Measurements from ENCODE around the gene TTL. TPM values are rescaled to one million over a fixed set of nuclear protein-coding genes. Genes with fewer than 3 reads are reported as not detected.
"Not testable (repeated sequence)": the region's sequence is repeated elsewhere in the genome, so short reads cannot be mapped to it uniquely, and the experiment has no call there.

Gene TTL
- total RNA-seq, 1 experiment from 2014 or later, result 31.4 TPM

GRCh38 chr2:112520234-112520783 lies 38.4 kb downstream of the TTL start:
- Histone ChIP-seq H3K4me1 (ENCODE audit: insufficient read depth, low read length) (no peaks in the 10 kb centered on the region), H3K36me3 (ENCODE audit: low read depth, low read length) (peaks cover 23% of the 10 kb centered on the region), H3K9ac (ENCODE audit: low read length) (no peak overlapping the region), H3K79me2 (ENCODE audit: low read length) (no peaks in the 10 kb centered on the region), H3K9me3 (ENCODE audit: low read length) (no peaks in the 10 kb centered on the region), H3K4me2 (ENCODE audit: low read length) (no peak overlapping the region), H3K27ac (ENCODE audit: low read length) (no peak overlapping the region), H3K27me3 (ENCODE audit: low read length) (no peaks in the 10 kb centered on the region), H4K20me1 (ENCODE audit: low read length) (no peaks in the 10 kb centered on the region), H3K9me2 (replicated peaks; ENCODE audit: low read length) (no peaks in the 10 kb centered on the region), H3K4me3 (ENCODE audit: low read length) (no peak overlapping the region), H3F3A (ENCODE audit: low read length, unreplicated experiment) (no peaks in the 10 kb centered on the region), H2AFZ (ENCODE audit: low read length) (no peak overlapping the region)
- no peak for TF ChIP-seq EZH2phosphoT487 (IDR thresholded peaks at IDR 0.05; ENCODE audit: borderline replicate concordance, low read length)
- TF ChIP-seq CTCF (conservative IDR thresholded peaks at IDR 0.05; ENCODE audit: low read depth, low read length), result no peak
- no peak for TF ChIP-seq EZH2 (IDR thresholded peaks at IDR 0.05; ENCODE audit: low read length, unreplicated experiment)
- ChIA-PET POLR2A (ENCODE audit: unreplicated experiment) (no interaction called here), CTCF (no interaction called here)
- ATAC-seq, result no peak
- no peak for DNase-seq
- BruUV-seq (replicated peaks), result no TSS peak
- intact Hi-C loops (cut with micrococcal nuclease), result no loop called here

GRCh38 chr2:112523291-112523777 lies 41.4 kb downstream of the TTL start:
- H3K9me2 ChIP-seq (replicated peaks; ENCODE audit: low read length), result no peaks in the 10 kb centered on the region
- POLR2A ChIA-PET (ENCODE audit: unreplicated experiment), result no interaction called here
- H3K4me1 ChIP-seq (ENCODE audit: insufficient read depth, low read length), result no peaks in the 10 kb centered on the region
- no peaks in the 10 kb centered on the region for H3K27me3 ChIP-seq (ENCODE audit: low read length)
- H3K9me3 ChIP-seq (ENCODE audit: low read length), result no peaks in the 10 kb centered on the region
- no peak overlapping the region for H3K9ac ChIP-seq (ENCODE audit: low read length)
- TF ChIP-seq EZH2phosphoT487 (IDR thresholded peaks at IDR 0.05; ENCODE audit: borderline replicate concordance, low read length) (no peak), EZH2 (IDR thresholded peaks at IDR 0.05; ENCODE audit: low read length, unreplicated experiment) (no peak)
- no peak overlapping the region for H3K4me2 ChIP-seq (ENCODE audit: low read length)
- intact Hi-C loops (cut with micrococcal nuclease), result no loop called here
- H4K20me1 ChIP-seq (ENCODE audit: low read length), result no peaks in the 10 kb centered on the region
- no peak overlapping the region for H2AFZ ChIP-seq (ENCODE audit: low read length)
- no peak overlapping the region for H3K27ac ChIP-seq (ENCODE audit: low read length)
- peaks cover 21% of the 10 kb centered on the region for H3K36me3 ChIP-seq (ENCODE audit: low read depth, low read length)
- no peaks in the 10 kb centered on the region for H3F3A ChIP-seq (ENCODE audit: low read length, unreplicated experiment)
- DNase-seq, result no peak
- no peaks in the 10 kb centered on the region for H3K79me2 ChIP-seq (ENCODE audit: low read length)
- no peak overlapping the region for H3K4me3 ChIP-seq (ENCODE audit: low read length)
- CTCF ChIA-PET, result no interaction called here
- no TSS peak for BruUV-seq (replicated peaks)
- no peak for ATAC-seq

- H2AFZ ChIP-seq (ENCODE audit: low read length); H3K4me1 ChIP-seq (ENCODE audit: insufficient read depth, low read length); H3K27ac ChIP-seq (ENCODE audit: low read length); POLR2A ChIA-PET (ENCODE audit: unreplicated experiment); H3K4me3 ChIP-seq (ENCODE audit: low read length); DNase-seq; H3K27me3 ChIP-seq (ENCODE audit: low read length); H3K9ac ChIP-seq (ENCODE audit: low read length); H4K20me1 ChIP-seq (ENCODE audit: low read length); H3K9me3 ChIP-seq (ENCODE audit: low read length); CTCF ChIA-PET; H3F3A ChIP-seq (ENCODE audit: low read length, unreplicated experiment); BruUV-seq (replicated peaks); ATAC-seq; H3K4me2 ChIP-seq (ENCODE audit: low read length); intact Hi-C loops (cut with micrococcal nuclease); H3K9me2 ChIP-seq (replicated peaks; ENCODE audit: low read length); H3K79me2 ChIP-seq (ENCODE audit: low read length): not testable (repeated sequence)
- peaks cover 28% of the 10 kb centered on the region for H3K36me3 ChIP-seq (ENCODE audit: low read depth, low read length)
Observed at GRCh38 chr2:112524276-112524675, 42.3 kb downstream of the TTL start.

GRCh38 chr2:112528541-112528940 lies 46.6 kb downstream of the TTL start:
- no peaks in the 10 kb centered on the region for H3K27me3 ChIP-seq (ENCODE audit: low read length)
- no peak overlapping the region for H3K9ac ChIP-seq (ENCODE audit: low read length)
- no peaks in the 10 kb centered on the region for H3K9me3 ChIP-seq (ENCODE audit: low read length)
- no peaks in the 10 kb centered on the region for H3K9me2 ChIP-seq (replicated peaks; ENCODE audit: low read length)
- intact Hi-C loops (cut with micrococcal nuclease), result no loop called here
- ChIA-PET CTCF (no interaction called here), POLR2A (ENCODE audit: unreplicated experiment) (no interaction called here)
- no peaks in the 10 kb centered on the region for H3F3A ChIP-seq (ENCODE audit: low read length, unreplicated experiment)
- no peaks in the 10 kb centered on the region for H3K79me2 ChIP-seq (ENCODE audit: low read length)
- H3K27ac ChIP-seq (ENCODE audit: low read length), result no peak overlapping the region
- ATAC-seq, result no peak
- DNase-seq, result no peak
- H3K4me2 ChIP-seq (ENCODE audit: low read length), result no peak overlapping the region
- H3K36me3 ChIP-seq (ENCODE audit: low read depth, low read length), result peaks cover 13% of the 10 kb centered on the region
- no TSS peak for BruUV-seq (replicated peaks)
- H4K20me1 ChIP-seq (ENCODE audit: low read length), result no peaks in the 10 kb centered on the region
- TF ChIP-seq EZH2phosphoT487 (IDR thresholded peaks at IDR 0.05; ENCODE audit: borderline replicate concordance, low read length) (no peak), EZH2 (IDR thresholded peaks at IDR 0.05; ENCODE audit: low read length, unreplicated experiment) (no peak), CTCF (conservative IDR thresholded peaks at IDR 0.05; ENCODE audit: low read depth, low read length) (no peak)
- no peak overlapping the region for H2AFZ ChIP-seq (ENCODE audit: low read length)
- no peaks in the 10 kb centered on the region for H3K4me1 ChIP-seq (ENCODE audit: insufficient read depth, low read length)
- no peak overlapping the region for H3K4me3 ChIP-seq (ENCODE audit: low read length)
